ENCODE measurements around the gene CFAP97D2.

DNA sequence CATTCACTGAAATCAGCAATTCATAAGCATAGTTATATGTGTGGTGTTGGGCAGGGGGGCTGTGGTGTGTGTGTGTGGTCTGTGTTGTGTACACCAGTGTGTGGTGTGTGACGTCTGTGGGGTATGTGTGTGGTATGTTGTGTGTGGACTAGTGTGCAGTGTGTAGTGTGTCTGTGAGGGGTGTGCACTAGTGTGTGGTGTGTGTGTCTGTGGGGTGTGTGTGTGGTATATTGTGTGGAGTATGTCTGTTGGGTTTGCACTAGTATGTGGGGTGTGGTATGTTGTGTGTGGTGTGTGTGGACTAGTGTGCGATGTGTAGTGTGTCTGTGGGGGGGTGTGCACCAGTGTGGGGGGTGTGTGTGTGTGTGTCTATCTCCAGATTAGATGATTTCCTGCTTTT, 48.5 kb downstream of the CFAP97D2 start:
- no peak for TF ChIP-seq ARNTL (CRISPR knock-in tag; IDR thresholded peaks at IDR 0.05; ENCODE audit: borderline replicate concordance, low read depth)
- no peak for TF ChIP-seq CSRNP3 (CRISPR knock-in tag; IDR thresholded peaks at IDR 0.05)
- TF ChIP-seq PATZ1 (CRISPR knock-in tag; IDR thresholded peaks at IDR 0.05; ENCODE audit: borderline replicate concordance): no peak
- no peak for TF ChIP-seq OSR1 (CRISPR knock-in tag; IDR thresholded peaks at IDR 0.05)
- TF ChIP-seq PPARA (CRISPR knock-in tag; IDR thresholded peaks at IDR 0.05; ENCODE audit: borderline replicate concordance): no peak
- no peak for TF ChIP-seq GLIS3 (CRISPR knock-in tag; IDR thresholded peaks at IDR 0.05)
- no peak for TF ChIP-seq ZNF8 (CRISPR knock-in tag; IDR thresholded peaks at IDR 0.05)
- TF ChIP-seq, protein P1, sequence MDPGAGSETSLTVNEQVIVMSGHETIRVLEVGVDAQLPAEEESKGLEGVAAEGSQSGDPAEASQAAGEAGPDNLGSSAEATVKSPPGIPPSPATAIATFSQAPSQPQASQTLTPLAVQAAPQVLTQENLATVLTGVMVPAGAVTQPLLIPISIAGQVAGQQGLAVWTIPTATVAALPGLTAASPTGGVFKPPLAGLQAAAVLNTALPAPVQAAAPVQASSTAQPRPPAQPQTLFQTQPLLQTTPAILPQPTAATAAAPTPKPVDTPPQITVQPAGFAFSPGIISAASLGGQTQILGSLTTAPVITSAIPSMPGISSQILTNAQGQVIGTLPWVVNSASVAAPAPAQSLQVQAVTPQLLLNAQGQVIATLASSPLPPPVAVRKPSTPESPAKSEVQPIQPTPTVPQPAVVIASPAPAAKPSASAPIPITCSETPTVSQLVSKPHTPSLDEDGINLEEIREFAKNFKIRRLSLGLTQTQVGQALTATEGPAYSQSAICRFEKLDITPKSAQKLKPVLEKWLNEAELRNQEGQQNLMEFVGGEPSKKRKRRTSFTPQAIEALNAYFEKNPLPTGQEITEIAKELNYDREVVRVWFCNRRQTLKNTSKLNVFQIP (CRISPR knock-in tag; IDR thresholded peaks at IDR 0.05; ENCODE audit: borderline replicate concordance, low read depth): no peak
- TF ChIP-seq TOX (CRISPR knock-in tag; IDR thresholded peaks at IDR 0.05; ENCODE audit: borderline replicate concordance): no peak
- TF ChIP-seq SNAI2 (CRISPR knock-in tag; IDR thresholded peaks at IDR 0.05): no peak
- no peak for TF ChIP-seq TCF4 (CRISPR knock-in tag; IDR thresholded peaks at IDR 0.05; ENCODE audit: borderline replicate concordance)
- TF ChIP-seq ZFP30 (CRISPR knock-in tag; IDR thresholded peaks at IDR 0.05): no peak
- no peak for TF ChIP-seq ZNF70 (CRISPR knock-in tag; IDR thresholded peaks at IDR 0.05)
